Natural killer cell (primary cell): ENCODE data around the gene KRAS. TPM values are rescaled to one million over a fixed set of nuclear protein-coding genes. Genes with fewer than 3 reads are reported as not detected.

Experiments used
- ATAC-seq, 3 donors: fragments of 150-1000 bp in 2 of 3; fragments of 200-7000 bp in 1 of 3; cut with Tn5 transposase; 1 replicate in 1 of 3; 2 replicates in 2 of 3; pipeline ENCODE4 v1.10.0; 2021; ENCODE audit warnings: mild to moderate bottlenecking in 2 of 3, moderate library complexity in 2 of 3
- DNase-seq, 2 donors: peaks; one replicate each; pipeline versions ENCODE4 v3.0.0 to v3.0.0-alpha.2; 2013 to 2021; ENCODE audit warnings: mixed read lengths in 1 of 2
- H3K27ac ChIP-seq: one replicate; pipeline ENCODE4 v1.5.1; 2013; ENCODE audit warnings: mild to moderate bottlenecking, low read length
- H3K27me3 ChIP-seq: one replicate; pipeline ENCODE4 v1.6.1; 2013; ENCODE audit warnings: low read length; ENCODE audit not compliant: control insufficient read depth, insufficient read depth
- H3K36me3 ChIP-seq: one replicate; pipeline ENCODE4 v1.6.1; 2013; ENCODE audit warnings: low read length; ENCODE audit not compliant: control insufficient read depth, insufficient read depth
- H3K4me1 ChIP-seq: one replicate; pipeline ENCODE4 v1.6.1; 2013; ENCODE audit warnings: low read length; ENCODE audit not compliant: control insufficient read depth, insufficient read depth
- H3K4me3 ChIP-seq: one replicate; pipeline ENCODE4 v1.5.1; 2013; ENCODE audit warnings: low read length
- H3K9me3 ChIP-seq: one replicate; pipeline ENCODE4 v1.6.1; 2013; ENCODE audit warnings: low read length; ENCODE audit not compliant: control insufficient read depth, insufficient read depth
- H3K27ac Mint-ChIP-seq, 2 donors: one replicate each; pipeline ENCODE4 v1.8.0; 2022; ENCODE audit warnings: mild to moderate bottlenecking in 2 of 2, mixed read lengths in 2 of 2, moderate library complexity in 1 of 2
- H3K27me3 Mint-ChIP-seq, 2 donors: one replicate each; pipeline ENCODE4 v1.8.0; 2022; ENCODE audit warnings: low read depth in 2 of 2, mixed read lengths in 2 of 2
- H3K36me3 Mint-ChIP-seq: one replicate; pipeline ENCODE4 v1.8.0; 2022; ENCODE audit warnings: mixed read lengths
- H3K4me1 Mint-ChIP-seq, 2 donors: one replicate each; pipeline ENCODE4 v1.8.0; 2022; ENCODE audit warnings: mixed read lengths in 2 of 2
- H3K4me3 Mint-ChIP-seq: one replicate; pipeline ENCODE4 v1.8.0; 2022; ENCODE audit warnings: mild to moderate bottlenecking, moderate library complexity, mixed read lengths
- H3K9me3 Mint-ChIP-seq, 2 donors: one replicate each; pipeline ENCODE4 v1.8.0; 2022; ENCODE audit warnings: mixed read lengths in 2 of 2
- WGBS: methylation state at CpG from one replicate; pipeline ENCODE4 v1.1.7; 2013; ENCODE audit warnings: missing lambda C conversion rate; ENCODE audit not compliant: insufficient coverage; 5-methylcytosine and 5-hydroxymethylcytosine counted together
- intact Hi-C: fragments of 100-400 bp; cut with micrococcal nuclease; formaldehyde crosslinking; loops from one replicate; pipeline ENCODE4 v1.14.2; 2022
- total RNA-seq, 4 donors: library from RNA; stranded (reverse); fragments of 120-200 nt in 1 of 4; gene quantifications; one replicate each; pipeline versions ENCODE4 v1.2.3 to v1.2.4, GENCODE V29; 2013 to 2022
- TF ChIP-seq, protein P1 (sequence below): fragments of 200-600 bp; IDR thresholded peaks from one replicate; pipeline ENCODE4 v1.8.0; 2022; ENCODE audit warnings: antibody characterized with exemption

Gene KRAS
- total RNA-seq, 3 donors from 2014 or later (not counting 1 experiment from before 2014, with no cell fraction given) = 33.3 to 39.6 (median 35.7) TPM

GRCh38 chr12:25194214-25194613 lies 56.5 kb downstream of the KRAS start:
- H3K4me1 Mint-ChIP-seq = peaks cover 21 to 25% of the 10 kb centered on the region in 2 donors
- peak overlapping the region; percentile 99 for H3K4me3 Mint-ChIP-seq
- no peaks in the 10 kb centered on the region for H3K36me3 Mint-ChIP-seq
- intact Hi-C loops = loop anchor here (2.0 kb wide), 1 partner anchor 141 kb away; a partner anchor contains a TSS
- Histone ChIP-seq H3K9me3 (no peaks in the 10 kb centered on the region), H3K4me3 (peak overlapping the region; percentile 85), H3K27ac (peak overlapping the region; percentile 95), H3K4me1 (peaks cover 6% of the 10 kb centered on the region), H3K27me3 (no peaks in the 10 kb centered on the region), H3K36me3 (no peaks in the 10 kb centered on the region)
- H3K27me3 Mint-ChIP-seq = no peaks in the 10 kb centered on the region
- DNase-seq (peak in 1 of 2 donors; percentile 32), ATAC-seq (no peak)
- no peaks in the 10 kb centered on the region for H3K9me3 Mint-ChIP-seq
- TF ChIP-seq, protein P1, sequence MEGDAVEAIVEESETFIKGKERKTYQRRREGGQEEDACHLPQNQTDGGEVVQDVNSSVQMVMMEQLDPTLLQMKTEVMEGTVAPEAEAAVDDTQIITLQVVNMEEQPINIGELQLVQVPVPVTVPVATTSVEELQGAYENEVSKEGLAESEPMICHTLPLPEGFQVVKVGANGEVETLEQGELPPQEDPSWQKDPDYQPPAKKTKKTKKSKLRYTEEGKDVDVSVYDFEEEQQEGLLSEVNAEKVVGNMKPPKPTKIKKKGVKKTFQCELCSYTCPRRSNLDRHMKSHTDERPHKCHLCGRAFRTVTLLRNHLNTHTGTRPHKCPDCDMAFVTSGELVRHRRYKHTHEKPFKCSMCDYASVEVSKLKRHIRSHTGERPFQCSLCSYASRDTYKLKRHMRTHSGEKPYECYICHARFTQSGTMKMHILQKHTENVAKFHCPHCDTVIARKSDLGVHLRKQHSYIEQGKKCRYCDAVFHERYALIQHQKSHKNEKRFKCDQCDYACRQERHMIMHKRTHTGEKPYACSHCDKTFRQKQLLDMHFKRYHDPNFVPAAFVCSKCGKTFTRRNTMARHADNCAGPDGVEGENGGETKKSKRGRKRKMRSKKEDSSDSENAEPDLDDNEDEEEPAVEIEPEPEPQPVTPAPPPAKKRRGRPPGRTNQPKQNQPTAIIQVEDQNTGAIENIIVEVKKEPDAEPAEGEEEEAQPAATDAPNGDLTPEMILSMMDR = no peak
- WGBS = no CpG with 5 or more reads among the region's 1 CpG
- H3K27ac Mint-ChIP-seq = peak overlapping the region; percentile 99

DNA sequence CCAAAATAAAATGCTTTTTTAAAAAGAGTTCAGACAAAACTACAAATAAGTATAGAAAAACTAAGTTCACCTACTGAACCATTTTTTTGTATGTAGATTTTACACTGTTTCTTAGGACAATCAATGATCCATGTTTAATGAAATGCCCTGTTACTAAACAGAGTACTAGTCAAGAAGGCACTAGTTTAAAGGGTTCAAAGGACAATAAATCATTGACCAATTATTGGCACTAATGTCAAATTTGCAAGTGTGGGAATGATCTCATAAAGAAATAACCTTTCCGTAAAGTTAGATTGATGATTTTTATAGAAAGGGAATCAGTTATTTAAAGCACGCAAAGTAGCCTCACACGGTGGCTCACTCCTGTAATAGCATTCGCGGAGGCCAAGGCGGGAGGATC lies 59.9 kb downstream of the KRAS start:
- Mint-ChIP-seq H3K4me3 (no peak overlapping the region), H3K27ac (no peak overlapping the region), H3K27me3 (no peaks in the 10 kb centered on the region), H3K4me1 (peaks cover 28 to 32% of the 10 kb centered on the region in 2 donors), H3K9me3 (no peaks in the 10 kb centered on the region), H3K36me3 (no peaks in the 10 kb centered on the region)
- H3K9me3 ChIP-seq = no peaks in the 10 kb centered on the region
- H3K27ac ChIP-seq = no peak overlapping the region
- ATAC-seq (no peak), DNase-seq (no peak)
- no peak overlapping the region for H3K4me3 ChIP-seq
- WGBS = 97% methylated on average over 6 of the region's 6 CpGs
- H3K36me3 ChIP-seq = no peaks in the 10 kb centered on the region
- TF ChIP-seq, protein P1 = no peak
- intact Hi-C loops = no loop called here
- H3K4me1 ChIP-seq = peaks cover 6% of the 10 kb centered on the region
- no peaks in the 10 kb centered on the region for H3K27me3 ChIP-seq

- Histone ChIP-seq H3K27ac (no peak overlapping the region), H3K9me3 (no peaks in the 10 kb centered on the region), H3K27me3 (no peaks in the 10 kb centered on the region), H3K4me1 (peaks cover 4% of the 10 kb centered on the region), H3K36me3 (no peaks in the 10 kb centered on the region), H3K4me3 (no peak overlapping the region)
- intact Hi-C loops = no loop called here
- Mint-ChIP-seq H3K4me3 (no peak overlapping the region), H3K4me1 (peaks cover 17 to 20% of the 10 kb centered on the region in 2 donors), H3K27ac (no peak overlapping the region), H3K36me3 (no peaks in the 10 kb centered on the region), H3K9me3 (no peaks in the 10 kb centered on the region), H3K27me3 (no peaks in the 10 kb centered on the region)
- TF ChIP-seq, protein P1 = no peak
- DNase-seq (no peak), ATAC-seq (no peak)
Observed at GRCh38 chr12:25189656-25190055, 61.1 kb downstream of the KRAS start.

DNA sequence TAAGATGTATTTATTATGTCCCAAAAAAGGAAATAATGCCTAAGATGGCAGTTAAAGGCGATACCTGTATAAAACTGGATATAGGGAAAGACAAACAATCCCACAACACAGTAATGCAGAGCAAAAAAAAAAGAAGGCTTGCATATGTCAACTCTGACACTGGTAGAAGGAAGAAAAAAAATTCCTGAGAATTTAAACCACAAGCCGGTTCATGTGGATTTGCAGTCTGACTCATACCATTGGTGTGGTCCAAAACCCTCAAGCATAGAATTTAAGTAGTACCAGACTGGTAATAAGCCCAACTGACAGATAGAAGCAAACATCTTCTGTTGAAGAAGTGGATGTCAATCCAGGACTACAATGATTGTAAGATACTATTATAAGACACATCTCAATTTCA lies 62.9 kb downstream of the KRAS start:
- TF ChIP-seq, protein P1 = no peak

More for the DNA sequence above, 62.9 kb downstream of the KRAS start:
- intact Hi-C loops = no loop called here
- Mint-ChIP-seq H3K36me3 (no peaks in the 10 kb centered on the region), H3K9me3 (no peaks in the 10 kb centered on the region), H3K27ac (no peak overlapping the region), H3K27me3 (no peaks in the 10 kb centered on the region), H3K4me1 (peaks cover 11 to 13% of the 10 kb centered on the region in 2 donors), H3K4me3 (no peak overlapping the region)
- Histone ChIP-seq H3K4me3 (no peak overlapping the region), H3K36me3 (no peaks in the 10 kb centered on the region), H3K4me1 (no peaks in the 10 kb centered on the region), H3K27me3 (no peaks in the 10 kb centered on the region), H3K9me3 (no peaks in the 10 kb centered on the region), H3K27ac (no peak overlapping the region)
- 71% methylated on average over 1 of the region's 2 CpGs for WGBS
- DNase-seq (no peak), ATAC-seq (no peak)
